ENCODE results near the gene TADA2B. TPM values are rescaled to one million over a fixed set of nuclear protein-coding genes. Genes with fewer than 3 reads are reported as not detected.

The TADA2B gene
- total RNA-seq, 1 donor from 2014 or later: 16.8 TPM

DNA sequence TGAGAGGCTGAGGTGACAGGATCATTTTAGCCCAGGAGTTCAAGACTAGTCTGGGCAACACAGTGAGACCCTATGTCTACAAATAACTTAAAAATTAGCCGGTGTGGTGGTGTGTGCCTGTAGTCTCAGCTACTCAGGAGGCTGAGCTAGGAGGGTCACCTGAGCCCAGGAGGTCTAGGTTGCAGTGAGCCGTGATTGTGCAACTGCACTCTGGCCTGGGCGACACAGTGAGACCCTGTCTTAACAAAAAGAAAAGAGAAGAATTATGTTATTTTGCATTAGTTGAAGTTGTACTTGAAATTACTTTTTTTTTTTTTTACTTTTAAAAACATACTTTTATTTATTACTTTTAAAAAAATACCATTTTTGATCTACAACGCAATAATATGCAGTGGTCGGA lies 21.8 kb upstream of the TADA2B start:
- no peaks in the 10 kb centered on the region for H3K9me3 Mint-ChIP-seq
- no peaks in the 10 kb centered on the region for H3K27me3 Mint-ChIP-seq (ENCODE audit: insufficient read depth)
- peaks cover 27% of the 10 kb centered on the region for H3K36me3 Mint-ChIP-seq (ENCODE audit: low read depth)
- intact Hi-C loops (cut with micrococcal nuclease): no loop called here
- no peak overlapping the region for H3K4me3 Mint-ChIP-seq
- DNase-seq (ENCODE audit: low spot score): no peak
- no peaks in the 10 kb centered on the region for H3K4me1 Mint-ChIP-seq (ENCODE audit: low read depth)
- no peak overlapping the region for H3K27ac Mint-ChIP-seq

DNA sequence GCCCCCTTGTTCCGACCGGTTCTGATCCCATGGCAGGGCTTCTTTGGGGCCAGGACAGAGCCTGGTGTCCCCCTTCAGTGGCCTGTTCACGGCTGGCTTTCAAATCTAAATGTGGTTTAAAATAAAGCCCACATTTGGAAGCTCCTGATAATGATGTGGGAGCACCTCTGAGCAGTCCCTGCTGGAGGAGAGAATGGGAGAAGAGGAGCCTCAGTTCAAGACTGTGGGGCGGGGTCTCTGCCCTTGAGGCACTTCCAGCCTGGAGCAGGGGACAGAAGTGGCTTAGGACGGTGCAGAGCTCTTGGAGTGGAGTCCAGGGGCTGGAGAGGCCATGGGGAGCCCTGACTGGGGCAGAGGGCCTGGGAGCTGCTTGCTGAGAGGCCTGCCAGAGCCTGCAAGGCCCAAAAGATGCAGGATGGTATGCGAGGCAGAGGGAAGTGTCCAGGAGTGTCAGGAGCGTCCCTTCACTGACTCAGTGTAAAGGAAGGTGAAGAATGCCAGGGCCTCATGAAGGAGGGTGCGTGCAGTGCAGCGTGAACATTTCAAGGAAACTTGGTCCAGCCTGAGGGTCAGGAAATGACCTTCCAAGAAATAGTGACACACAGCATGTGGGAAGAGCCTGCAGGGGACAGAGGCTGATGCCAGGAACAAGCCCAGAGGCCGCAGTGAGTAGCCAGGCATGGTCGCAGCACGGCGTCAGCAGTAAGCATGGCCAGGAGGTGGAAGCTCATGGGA lies 21.1 kb upstream of the TADA2B start:
- Mint-ChIP-seq H3K4me1 (ENCODE audit: low read depth) (peaks cover 2% of the 10 kb centered on the region), H3K4me3 (no peak overlapping the region), H3K27ac (no peak overlapping the region), H3K27me3 (ENCODE audit: insufficient read depth) (no peaks in the 10 kb centered on the region), H3K9me3 (peaks cover under 1% of the 10 kb centered on the region), H3K36me3 (ENCODE audit: low read depth) (peaks cover 34% of the 10 kb centered on the region)
- intact Hi-C loops (cut with micrococcal nuclease): no loop called here
- no peak for DNase-seq (ENCODE audit: low spot score)

DNA sequence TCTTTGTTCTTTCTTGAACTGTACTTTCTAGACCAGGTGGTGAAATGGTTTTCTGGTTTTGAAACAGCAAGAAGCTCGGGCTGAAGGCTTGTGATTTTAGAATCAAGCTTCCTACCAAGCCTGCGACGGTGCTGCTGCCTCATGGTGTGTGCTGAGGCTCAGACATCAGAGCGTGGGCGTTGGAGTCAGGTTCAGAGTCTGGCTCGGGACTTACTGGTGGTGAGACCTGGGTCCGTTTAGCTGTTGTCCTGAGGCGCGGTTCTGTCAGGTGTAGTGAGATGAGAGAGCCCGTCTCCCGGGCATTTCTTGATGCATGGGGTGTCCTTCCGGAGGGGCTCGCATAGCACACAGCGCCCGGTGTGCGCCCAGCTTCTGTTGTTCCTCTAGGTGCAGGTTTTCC lies 19.7 kb upstream of the TADA2B start:
- Mint-ChIP-seq H3K9me3 (peaks cover 11% of the 10 kb centered on the region), H3K27me3 (ENCODE audit: insufficient read depth) (no peaks in the 10 kb centered on the region), H3K4me3 (no peak overlapping the region), H3K36me3 (ENCODE audit: low read depth) (peaks cover 42% of the 10 kb centered on the region), H3K27ac (no peak overlapping the region), H3K4me1 (ENCODE audit: low read depth) (peaks cover 13% of the 10 kb centered on the region)
- no peak for DNase-seq (ENCODE audit: low spot score)
- intact Hi-C loops (cut with micrococcal nuclease): no loop called here

DNA sequence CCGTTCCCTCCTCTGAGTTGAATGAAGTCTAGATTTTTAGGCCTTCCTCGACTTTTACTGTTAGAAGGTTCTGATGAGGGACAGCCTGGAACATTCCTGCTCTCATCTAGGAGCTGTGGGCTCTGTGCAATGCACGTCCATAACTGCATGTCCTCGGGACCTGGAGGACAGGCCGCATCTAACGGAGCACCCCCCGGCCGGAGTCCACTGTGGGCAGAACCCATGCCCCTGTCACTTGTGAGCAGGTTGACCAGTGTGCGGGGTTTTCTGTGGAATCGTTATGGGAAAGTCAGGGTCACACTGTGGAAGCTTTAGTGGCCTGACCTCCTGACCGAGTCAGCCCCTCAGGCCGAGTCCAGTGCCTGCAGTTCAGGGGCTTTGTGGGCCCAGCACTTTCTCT lies 19.3 kb upstream of the TADA2B start:
- no peak for DNase-seq (ENCODE audit: low spot score)
- Mint-ChIP-seq H3K27ac (no peak overlapping the region), H3K4me1 (ENCODE audit: low read depth) (peaks cover 17% of the 10 kb centered on the region), H3K27me3 (ENCODE audit: insufficient read depth) (no peaks in the 10 kb centered on the region), H3K36me3 (ENCODE audit: low read depth) (peaks cover 42% of the 10 kb centered on the region), H3K4me3 (no peak overlapping the region), H3K9me3 (peaks cover 11% of the 10 kb centered on the region)
- intact Hi-C loops (cut with micrococcal nuclease): no loop called here

DNA sequence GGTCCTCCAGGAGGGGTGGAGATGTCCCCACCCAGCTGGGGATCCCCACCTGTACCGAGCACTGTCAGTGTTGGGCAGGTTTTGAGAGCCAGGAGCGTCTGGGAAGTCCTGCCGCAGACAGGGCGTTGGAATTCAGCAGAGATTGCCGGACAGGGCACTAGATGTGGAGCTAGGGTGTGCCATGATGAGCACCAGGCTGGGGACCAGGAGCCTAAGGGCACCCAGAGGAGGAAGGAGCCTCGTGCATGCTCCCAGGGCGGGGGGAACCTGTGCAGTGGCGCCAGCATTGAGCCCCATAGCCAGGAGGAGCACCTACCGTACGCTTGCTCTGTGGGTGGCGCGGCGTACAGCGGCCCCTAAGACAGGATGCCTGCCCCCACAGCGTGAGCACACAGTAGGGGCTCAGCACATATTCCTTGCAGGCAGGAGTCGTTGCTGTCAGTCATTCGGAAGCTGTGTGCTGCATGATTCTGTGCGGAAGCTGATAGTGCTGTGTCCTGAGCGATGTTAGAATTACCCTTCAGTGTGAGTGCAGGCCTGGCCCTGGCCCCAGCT lies 18.8 kb upstream of the TADA2B start:
- Mint-ChIP-seq H3K9me3 (peaks cover 11% of the 10 kb centered on the region), H3K27me3 (ENCODE audit: insufficient read depth) (no peaks in the 10 kb centered on the region), H3K4me3 (no peak overlapping the region), H3K27ac (no peak overlapping the region), H3K36me3 (ENCODE audit: low read depth) (peaks cover 47% of the 10 kb centered on the region), H3K4me1 (ENCODE audit: low read depth) (peaks cover 21% of the 10 kb centered on the region)
- intact Hi-C loops (cut with micrococcal nuclease): no loop called here
- DNase-seq (ENCODE audit: low spot score): no peak

DNA sequence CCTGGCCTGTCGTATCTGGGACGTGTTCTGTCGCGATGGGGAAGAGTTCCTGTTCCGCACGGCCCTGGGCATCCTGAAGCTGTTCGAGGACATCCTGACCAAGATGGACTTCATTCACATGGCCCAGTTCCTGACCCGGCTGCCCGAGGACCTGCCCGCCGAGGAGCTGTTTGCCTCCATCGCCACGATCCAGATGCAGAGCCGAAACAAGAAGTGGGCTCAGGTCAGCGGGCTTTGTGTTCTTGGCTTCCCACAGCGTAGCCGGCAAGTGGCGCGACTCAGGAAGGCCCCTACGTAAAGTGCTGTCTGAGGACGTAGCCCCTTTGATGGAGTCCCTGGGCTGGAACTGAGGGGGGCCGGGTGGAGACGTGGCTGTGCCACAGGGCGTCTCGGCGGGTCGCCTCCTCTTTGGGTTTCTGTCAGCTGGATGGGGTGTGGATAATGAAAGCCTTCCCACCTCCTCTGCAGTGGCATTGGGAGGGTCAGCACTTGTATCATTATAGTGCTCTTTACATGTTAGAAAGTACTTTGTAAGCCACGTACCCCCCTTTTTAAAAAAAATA lies 18.1 kb upstream of the TADA2B start:
- DNase-seq (ENCODE audit: low spot score): no peak
- no peaks in the 10 kb centered on the region for H3K27me3 Mint-ChIP-seq (ENCODE audit: insufficient read depth)
- H3K4me3 Mint-ChIP-seq: no peak overlapping the region
- peaks cover 50% of the 10 kb centered on the region for H3K36me3 Mint-ChIP-seq (ENCODE audit: low read depth)
- intact Hi-C loops (cut with micrococcal nuclease): no loop called here
- no peak overlapping the region for H3K27ac Mint-ChIP-seq
- peaks cover 21% of the 10 kb centered on the region for H3K4me1 Mint-ChIP-seq (ENCODE audit: low read depth)
- H3K9me3 Mint-ChIP-seq: peaks cover 11% of the 10 kb centered on the region

DNA sequence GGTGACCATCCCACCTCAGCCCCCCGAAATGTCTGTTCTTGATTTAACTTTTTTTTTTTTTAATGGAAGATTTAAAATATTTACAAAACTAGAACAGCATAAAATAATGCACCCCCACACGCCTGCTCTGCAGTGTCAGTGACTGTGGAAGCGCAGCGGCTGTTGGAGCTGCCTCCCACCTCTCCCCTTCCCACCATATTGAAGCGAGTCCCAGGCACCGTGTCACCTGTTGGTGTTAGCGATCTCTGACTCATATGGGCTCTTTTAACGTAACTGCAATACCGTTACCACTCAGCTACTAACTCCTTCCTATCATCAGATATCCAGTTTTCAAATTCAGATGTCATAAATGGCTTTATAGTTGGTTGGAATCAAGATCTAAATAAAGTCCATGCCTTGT lies 17.1 kb upstream of the TADA2B start:
- intact Hi-C loops (cut with micrococcal nuclease): no loop called here
- DNase-seq (ENCODE audit: low spot score): no peak
- Mint-ChIP-seq H3K36me3 (ENCODE audit: low read depth) (peaks cover 56% of the 10 kb centered on the region), H3K4me3 (no peak overlapping the region), H3K9me3 (peaks cover 11% of the 10 kb centered on the region), H3K27me3 (ENCODE audit: insufficient read depth) (no peaks in the 10 kb centered on the region), H3K27ac (no peak overlapping the region), H3K4me1 (ENCODE audit: low read depth) (peaks cover 21% of the 10 kb centered on the region)

DNA sequence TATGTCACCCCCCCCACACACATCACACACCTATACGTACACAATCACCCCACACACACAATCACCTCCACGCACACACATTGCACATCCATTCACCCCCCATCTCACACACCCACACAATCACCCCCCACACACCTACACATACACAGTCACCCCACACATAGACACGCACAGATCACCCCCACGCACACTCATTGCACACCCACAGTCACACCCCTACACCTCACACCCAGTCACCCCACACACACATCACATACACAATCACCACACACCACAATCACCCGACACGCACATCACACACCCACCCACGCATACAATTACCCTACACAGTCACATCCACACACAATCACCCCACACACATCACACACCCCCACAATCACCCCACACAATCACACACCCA lies 15.9 kb upstream of the TADA2B start:
- DNase-seq (ENCODE audit: low spot score): no peak
- Mint-ChIP-seq H3K9me3 (peaks cover 11% of the 10 kb centered on the region), H3K4me3 (no peak overlapping the region), H3K36me3 (ENCODE audit: low read depth) (peaks cover 58% of the 10 kb centered on the region), H3K27me3 (ENCODE audit: insufficient read depth) (no peaks in the 10 kb centered on the region), H3K4me1 (ENCODE audit: low read depth) (peaks cover 21% of the 10 kb centered on the region), H3K27ac (peak overlapping the region; percentile 88)
- intact Hi-C loops (cut with micrococcal nuclease): no loop called here

DNA sequence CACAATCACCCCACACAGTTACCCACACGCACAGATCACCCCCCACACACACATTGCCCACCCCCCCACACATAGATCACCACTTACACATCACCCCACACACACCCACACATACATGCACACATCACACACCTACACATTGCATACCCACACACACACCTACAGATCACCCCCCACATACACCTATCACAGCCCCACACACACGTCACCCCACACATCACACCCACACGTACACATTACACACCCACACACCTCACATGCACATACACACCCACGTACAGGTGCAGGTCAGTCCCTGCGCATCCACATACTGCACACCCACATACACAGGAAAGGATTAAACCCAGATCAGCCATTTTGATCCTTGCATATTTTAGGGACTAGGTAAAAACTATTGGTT lies 15.3 kb upstream of the TADA2B start:
- peaks cover 11% of the 10 kb centered on the region for H3K9me3 Mint-ChIP-seq
- DNase-seq (ENCODE audit: low spot score): no peak
- peak overlapping the region; percentile 88 for H3K27ac Mint-ChIP-seq
- no peak overlapping the region for H3K4me3 Mint-ChIP-seq
- intact Hi-C loops (cut with micrococcal nuclease): no loop called here
- H3K36me3 Mint-ChIP-seq (ENCODE audit: low read depth): peaks cover 57% of the 10 kb centered on the region
- H3K27me3 Mint-ChIP-seq (ENCODE audit: insufficient read depth): no peaks in the 10 kb centered on the region
- peaks cover 21% of the 10 kb centered on the region for H3K4me1 Mint-ChIP-seq (ENCODE audit: low read depth)

DNA sequence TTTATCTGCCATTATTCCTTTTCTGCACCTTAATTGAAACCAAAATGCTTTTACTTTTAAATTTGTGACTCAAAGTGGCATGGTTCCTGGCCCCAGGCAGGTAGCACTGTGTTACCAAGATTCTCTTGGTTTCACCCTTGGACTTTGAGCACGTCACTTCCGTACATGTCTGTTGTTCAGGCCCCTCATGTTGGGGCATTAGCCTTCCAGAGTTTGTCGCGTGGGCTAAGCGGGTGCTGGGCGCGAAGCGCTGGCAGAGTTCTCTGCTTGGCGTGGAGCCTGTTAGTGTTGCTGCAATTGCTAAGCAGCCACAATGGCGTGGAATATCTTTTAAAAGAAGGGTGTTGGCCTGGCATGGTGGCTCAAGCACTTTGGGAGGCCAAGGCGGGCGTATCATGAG lies 14.0 kb upstream of the TADA2B start:
- Mint-ChIP-seq H3K27me3 (ENCODE audit: insufficient read depth) (no peaks in the 10 kb centered on the region), H3K4me3 (no peak overlapping the region), H3K4me1 (ENCODE audit: low read depth) (peaks cover 21% of the 10 kb centered on the region), H3K27ac (peak overlapping the region; percentile 40), H3K36me3 (ENCODE audit: low read depth) (peaks cover 51% of the 10 kb centered on the region), H3K9me3 (peaks cover 11% of the 10 kb centered on the region)
- intact Hi-C loops (cut with micrococcal nuclease): no loop called here
- DNase-seq (ENCODE audit: low spot score): no peak

DNA sequence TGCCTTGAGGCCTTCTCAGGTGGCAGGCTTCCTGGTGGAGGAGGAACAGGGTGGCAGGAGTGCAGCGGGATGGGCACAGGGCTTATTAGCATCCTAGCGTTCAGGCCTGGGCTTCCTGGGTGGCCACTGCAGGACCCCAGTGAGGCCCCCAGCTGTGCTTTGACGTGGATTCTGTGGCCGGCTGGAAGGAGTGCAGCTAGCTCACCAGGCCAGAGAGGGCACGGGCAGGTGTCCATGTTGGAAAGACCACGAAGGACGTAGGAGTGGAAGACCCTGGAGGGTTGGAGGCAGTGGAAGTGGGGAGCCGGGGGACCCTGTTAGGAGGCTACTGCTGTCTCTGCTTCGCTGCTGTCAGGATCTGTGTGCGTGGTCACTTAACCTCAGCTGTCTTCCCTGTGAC lies 13.3 kb upstream of the TADA2B start:
- Mint-ChIP-seq H3K27ac (no peak overlapping the region), H3K27me3 (ENCODE audit: insufficient read depth) (no peaks in the 10 kb centered on the region), H3K9me3 (peaks cover 11% of the 10 kb centered on the region), H3K36me3 (ENCODE audit: low read depth) (peaks cover 50% of the 10 kb centered on the region), H3K4me1 (ENCODE audit: low read depth) (peaks cover 21% of the 10 kb centered on the region), H3K4me3 (no peak overlapping the region)
- intact Hi-C loops (cut with micrococcal nuclease): no loop called here
- no peak for DNase-seq (ENCODE audit: low spot score)

DNA sequence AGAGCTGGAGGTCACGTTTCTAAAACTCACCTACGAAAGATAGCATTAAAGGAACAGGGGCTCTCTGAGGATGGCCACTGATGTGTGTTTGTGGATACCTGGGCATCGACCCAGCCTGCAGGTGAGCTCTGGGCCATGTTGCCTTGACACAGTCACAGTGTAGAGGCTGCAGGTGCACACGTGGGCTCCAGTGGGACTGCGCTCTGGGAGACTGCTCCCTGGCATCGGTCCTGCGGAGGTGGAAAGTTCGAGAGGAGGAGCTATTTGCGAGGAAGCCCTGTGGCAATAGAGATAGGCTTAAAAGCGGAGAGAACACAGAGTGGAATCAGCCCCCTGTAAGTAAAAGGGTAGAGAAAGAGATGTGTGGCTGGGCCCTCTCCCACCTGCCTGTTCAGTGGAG lies 12.3 kb upstream of the TADA2B start:
- intact Hi-C loops (cut with micrococcal nuclease): no loop called here
- Mint-ChIP-seq H3K9me3 (peaks cover 11% of the 10 kb centered on the region), H3K4me1 (ENCODE audit: low read depth) (peaks cover 21% of the 10 kb centered on the region), H3K27ac (peak overlapping the region; percentile 49), H3K36me3 (ENCODE audit: low read depth) (peaks cover 46% of the 10 kb centered on the region), H3K27me3 (ENCODE audit: insufficient read depth) (no peaks in the 10 kb centered on the region), H3K4me3 (no peak overlapping the region)
- DNase-seq (ENCODE audit: low spot score): no peak

DNA sequence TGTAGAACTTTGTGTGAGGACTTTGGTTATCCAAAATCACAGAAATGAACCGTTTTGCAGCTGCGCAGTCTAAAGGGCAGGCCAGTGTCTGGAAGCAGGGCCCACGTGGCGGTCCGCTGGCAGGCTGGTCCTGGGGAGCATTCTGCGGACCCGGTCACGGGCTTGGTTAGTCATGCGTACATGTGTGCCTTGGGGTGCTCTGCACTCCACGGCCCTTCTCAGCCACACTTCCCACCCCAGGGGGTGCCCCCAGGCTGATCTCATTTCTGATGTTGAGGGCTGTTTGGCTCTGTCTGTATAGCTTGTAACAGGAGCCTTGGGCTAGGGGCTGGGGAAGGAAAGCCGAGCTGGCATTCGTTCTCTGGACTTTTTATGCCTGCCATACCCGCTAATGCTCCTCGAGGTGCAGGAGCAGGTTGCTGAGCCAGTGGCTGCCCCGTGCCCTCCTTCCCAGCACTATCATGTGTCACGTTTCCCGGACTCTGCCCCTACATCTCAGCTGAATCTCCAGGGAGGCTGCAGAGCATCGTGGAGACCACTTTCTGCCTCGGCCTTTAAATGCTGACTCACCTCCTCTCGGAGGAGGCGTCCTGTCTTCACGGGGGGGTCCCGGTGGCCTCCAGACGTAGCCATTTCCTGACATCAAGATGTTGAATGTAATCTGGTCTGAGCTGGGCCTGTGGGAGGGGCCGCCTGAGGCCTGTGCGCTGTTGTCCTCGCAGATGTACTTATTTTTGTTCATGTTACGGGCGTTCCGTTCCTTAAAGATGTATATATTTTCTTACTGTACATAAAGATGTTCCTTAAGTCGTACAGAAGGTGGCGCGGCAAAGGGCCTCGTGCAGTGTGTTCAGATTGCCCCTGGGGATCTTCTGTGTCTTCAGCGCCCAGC lies 11.4 kb upstream of the TADA2B start:
- no peak for DNase-seq (ENCODE audit: low spot score)
- Mint-ChIP-seq H3K4me3 (no peak overlapping the region), H3K36me3 (ENCODE audit: low read depth) (peaks cover 39% of the 10 kb centered on the region), H3K27ac (no peak overlapping the region), H3K9me3 (peaks cover 11% of the 10 kb centered on the region), H3K27me3 (ENCODE audit: insufficient read depth) (no peaks in the 10 kb centered on the region), H3K4me1 (ENCODE audit: low read depth) (peaks cover 21% of the 10 kb centered on the region)
- intact Hi-C loops (cut with micrococcal nuclease): no loop called here

Measured in activated T-helper 1 cell treated with anti-CD3 and anti-CD28 coated beads, Interleukin-12 subunit alpha, Interleukin-12 subunit beta, Interleukin-2, Interleukin-4 antibody, amounts not matched to agents 30 ng/mL and 10 ng/mL and 1 ng/mL, durations not matched to agents 14 hours and 24 hours and 36 hours (primary cell).